IMR-90 (cell line): ENCODE measurements around the gene NRCAM. TPM values are rescaled to one million over a fixed set of nuclear protein-coding genes. Genes with fewer than 3 reads are reported as not detected.

Experiments used
- ATAC-seq: fragments of 200-7000 bp; cut with Tn5 transposase; 2 replicates; pipeline ENCODE4 v1.9.1; 2020; ENCODE audit warnings: low read depth, mild to moderate bottlenecking, moderate library complexity
- BruUV-seq: library from RNA; stranded (reverse); fragments of 400-500 nt; replicated peaks from 2 replicates; lab custom pipeline; 2021; lab: Mats Ljungman, UMichigan
- CTCF ChIA-PET: fragments of 300-600 bp; formaldehyde crosslinking; extraction: SDS; loops from one replicate; lab custom pipeline; 2021; ENCODE audit warnings: antibody characterized with exemption; lab: Yijun Ruan, JAX
- POLR2A ChIA-PET: fragments of 300-600 bp; sonication (Branson Sonifier 250); formaldehyde crosslinking; loops from one replicate; lab custom pipeline; 2022; ENCODE audit warnings: antibody characterized with exemption; ENCODE audit not compliant: unreplicated experiment; lab: Charles Lee
- DNase-seq: peaks from one replicate; pipeline ENCODE4 v3.0.0; 2013
- H2AFZ ChIP-seq: replicated peaks from 2 replicates; pipeline ENCODE3; 2013; ENCODE audit warnings: low read length, mild to moderate bottlenecking; ENCODE audit not compliant: poor library complexity
- H2AK5ac ChIP-seq: 2 replicates; pipeline ENCODE4 v1.6.1; 2013; ENCODE audit warnings: low read depth, low read length, inconsistent platforms
- H2AK9ac ChIP-seq: replicated peaks from 2 replicates; pipeline ENCODE3; 2013; ENCODE audit warnings: mild to moderate bottlenecking, low read depth, low read length, moderate library complexity; ENCODE audit not compliant: poor library complexity
- H2BK120ac ChIP-seq: 2 replicates; pipeline ENCODE4 v1.6.1; 2013; ENCODE audit warnings: low read depth, low read length, inconsistent platforms
- H2BK15ac ChIP-seq: 3 replicates; pipeline ENCODE4 v1.6.1; 2013; ENCODE audit warnings: low read depth, low read length, inconsistent platforms
- H2BK20ac ChIP-seq: 2 replicates; pipeline ENCODE4 v1.6.1; 2013; ENCODE audit warnings: low read depth, mild to moderate bottlenecking, inconsistent platforms, low read length, moderate library complexity
- H2BK5ac ChIP-seq: 2 replicates; pipeline ENCODE4 v1.6.1; 2013; ENCODE audit warnings: mild to moderate bottlenecking, low read depth, low read length, inconsistent platforms; ENCODE audit not compliant: poor library complexity, severe bottlenecking
- H3K14ac ChIP-seq: replicated peaks from 2 replicates; pipeline ENCODE4 v1.6.1; 2013; ENCODE audit warnings: low read depth, low read length, inconsistent platforms
- H3K18ac ChIP-seq: 2 replicates; pipeline ENCODE4 v1.6.1; 2013; ENCODE audit warnings: low read depth, low read length, control low read depth
- H3K23ac ChIP-seq: 2 replicates; pipeline ENCODE4 v1.6.1; 2013; ENCODE audit warnings: low read depth, low read length, inconsistent platforms
- H3K27ac ChIP-seq: 2 replicates; pipeline ENCODE4 v1.5.1; 2013; ENCODE audit warnings: mild to moderate bottlenecking, control low read depth, low read length; ENCODE audit not compliant: insufficient read depth
- H3K27me3 ChIP-seq: 2 replicates; pipeline ENCODE4 v1.6.1; 2013; ENCODE audit warnings: low read length; ENCODE audit not compliant: control insufficient read depth, insufficient read depth
- H3K36me3 ChIP-seq: 2 replicates; pipeline ENCODE4 v1.6.1; 2013; ENCODE audit warnings: low read length, mixed read lengths; ENCODE audit not compliant: control insufficient read depth, insufficient read depth
- H3K4ac ChIP-seq: 2 replicates; pipeline ENCODE4 v1.6.1; 2013; ENCODE audit warnings: low read depth, low read length, inconsistent platforms
- H3K4me1 ChIP-seq: 2 replicates; pipeline ENCODE4 v1.6.1; 2013; ENCODE audit warnings: low read length, mixed read lengths; ENCODE audit not compliant: control insufficient read depth, insufficient read depth
- H3K4me2 ChIP-seq: 2 replicates; pipeline ENCODE4 v1.6.1; 2013; ENCODE audit warnings: low read depth, mild to moderate bottlenecking, control low read depth, low read length, moderate library complexity
- H3K4me3 ChIP-seq: 2 replicates; pipeline ENCODE4 v1.5.1; 2013; ENCODE audit warnings: low read depth, mild to moderate bottlenecking, control low read depth, low read length, moderate library complexity; ENCODE audit not compliant: insufficient read depth
- H3K56ac ChIP-seq: 2 replicates; pipeline ENCODE4 v1.6.1; 2013; ENCODE audit warnings: low read length, inconsistent platforms; ENCODE audit not compliant: insufficient read depth; ENCODE audit errors: extremely low read depth
- H3K79me1 ChIP-seq, 2 experiments: 2 replicates each; pipeline ENCODE4 v1.6.1; 2013; ENCODE audit warnings: low read length in 2 of 2, inconsistent platforms in 1 of 2, low read depth in 1 of 2
- H3K9ac ChIP-seq: 2 replicates; pipeline ENCODE4 v1.6.1; 2013; ENCODE audit warnings: low read depth, low read length, control low read depth
- H3K9me1 ChIP-seq: 2 replicates; pipeline ENCODE4 v1.6.1; 2013; ENCODE audit warnings: low read length, inconsistent platforms; ENCODE audit not compliant: insufficient read depth
- H3K9me3 ChIP-seq: 2 replicates; pipeline ENCODE4 v1.6.1; 2013; ENCODE audit warnings: low read length; ENCODE audit not compliant: control insufficient read depth, insufficient read depth
- H4K20me1 ChIP-seq: 2 replicates; pipeline ENCODE4 v1.6.1; 2013; ENCODE audit warnings: low read length, inconsistent platforms; ENCODE audit not compliant: insufficient read depth
- H4K5ac ChIP-seq: 2 replicates; pipeline ENCODE4 v1.6.1; 2013; ENCODE audit warnings: mild to moderate bottlenecking, low read depth, low read length, control low read depth
- H4K8ac ChIP-seq, 2 experiments: 2 replicates each; pipeline ENCODE4 v1.6.1; 2013; ENCODE audit warnings: low read depth in 2 of 2, low read length in 2 of 2, control low read depth in 1 of 2, inconsistent platforms in 1 of 2
- H4K91ac ChIP-seq: 2 replicates; pipeline ENCODE4 v1.6.1; 2013; ENCODE audit warnings: low read depth, low read length, inconsistent platforms; ENCODE audit not compliant: insufficient read depth
- BHLHE40 ChIP-seq: fragments of 150-350 bp; IDR thresholded peaks from 2 replicates; pipeline ENCODE4 v1.6.1; 2016; ENCODE audit warnings: mild to moderate bottlenecking, low read depth, low read length
- CEBPB ChIP-seq: IDR thresholded peaks from 2 replicates; pipeline ENCODE4 v1.6.1; 2012; ENCODE audit warnings: low read depth, low read length, improper control_type of control experiment
- CHD1 ChIP-seq: IDR thresholded peaks from 2 replicates; pipeline ENCODE4 v1.6.1; 2012; ENCODE audit warnings: low read depth, low read length, improper control_type of control experiment
- CTCF ChIP-seq: conservative IDR thresholded peaks from 2 replicates; pipeline ENCODE4 v1.5.1; 2012; ENCODE audit warnings: mild to moderate bottlenecking, low read depth, low read length, improper control_type of control experiment
- ELK1 ChIP-seq: fragments of 150-350 bp; IDR thresholded peaks from 2 replicates; pipeline ENCODE4 v1.6.1; 2016; ENCODE audit warnings: low read depth, mild to moderate bottlenecking, low read length, moderate library complexity, borderline replicate concordance
- FOS ChIP-seq: fragments of 150-350 bp; IDR thresholded peaks from 2 replicates; pipeline ENCODE4 v1.6.1; 2016; ENCODE audit warnings: low read depth, low read length
- MAZ ChIP-seq: IDR thresholded peaks from 2 replicates; pipeline ENCODE4 v1.6.1; 2012; ENCODE audit warnings: low read depth, mild to moderate bottlenecking, low read length, improper control_type of control experiment, moderate library complexity, borderline replicate concordance
- MXI1 ChIP-seq: IDR thresholded peaks from 2 replicates; pipeline ENCODE4 v1.6.1; 2012; ENCODE audit warnings: low read depth, mild to moderate bottlenecking, low read length, moderate library complexity, borderline replicate concordance
- NFE2L2 ChIP-seq: fragments of 150-350 bp; IDR thresholded peaks from 2 replicates; pipeline ENCODE4 v1.6.1; 2016; ENCODE audit warnings: low read depth, mild to moderate bottlenecking, low read length
- POLR2A ChIP-seq: IDR thresholded peaks from 2 replicates; pipeline ENCODE4 v1.6.1; 2012; ENCODE audit warnings: mild to moderate bottlenecking, low read depth, low read length
- RAD21 ChIP-seq: IDR thresholded peaks from 2 replicates; pipeline ENCODE4 v1.6.1; 2012; ENCODE audit warnings: low read length, improper control_type of control experiment
- RCOR1 ChIP-seq: IDR thresholded peaks from 2 replicates; pipeline ENCODE4 v1.6.1; 2012; ENCODE audit warnings: mild to moderate bottlenecking, low read length, improper control_type of control experiment; ENCODE audit not compliant: insufficient replicate concordance
- RFX5 ChIP-seq: IDR thresholded peaks from 2 replicates; pipeline ENCODE4 v1.8.0; 2012; ENCODE audit warnings: low read depth, mild to moderate bottlenecking, low read length, moderate library complexity
- SMC3 ChIP-seq: fragments of 150-350 bp; IDR thresholded peaks from 2 replicates; pipeline ENCODE4 v1.6.1; 2016; ENCODE audit warnings: low read depth, mild to moderate bottlenecking, antibody characterized with exemption, low read length, moderate library complexity
- USF2 ChIP-seq: fragments of 150-350 bp; IDR thresholded peaks from 2 replicates; pipeline ENCODE4 v1.6.1; 2017; ENCODE audit warnings: mild to moderate bottlenecking, antibody characterized with exemption, low read length, low read depth
- WGBS, 2 experiments: methylation state at CpG; one replicate each; pipeline versions ENCODE4 v1.1.5 to v1.1.7; 2013; ENCODE audit warnings: missing lambda C conversion rate in 2 of 2; ENCODE audit not compliant: insufficient read length in 1 of 2; ENCODE audit errors: extremely low coverage in 2 of 2; 5-methylcytosine and 5-hydroxymethylcytosine counted together
- dilution Hi-C: fragments of 300-500 bp; cut with HindIII; formaldehyde crosslinking; loops from one replicate; pipeline ENCODE4 v1.14.3; 2018; ENCODE audit warnings: low sequenced_read_pairs; ENCODE audit not compliant: unreplicated experiment
- in situ Hi-C: fragments of 300-500 bp; cut with MboI; formaldehyde crosslinking; loops from 3 replicates; pipeline ENCODE4 v1.14.3; 2019; ENCODE audit warnings: low sequenced_read_pairs, inconsistent platforms, mixed read lengths
- intact Hi-C: fragments of 100-400 bp; cut with micrococcal nuclease; formaldehyde crosslinking; loops from 2 replicates; pipeline ENCODE4 v1.10.0; 2022
- polyA plus RNA-seq, 3 experiments: library from polyadenylated mRNA; depleted of rRNA; stranded (reverse); fragments of >200 nt; gene quantifications; 2 replicates each; pipeline ENCODE4 v1.2.3, GENCODE V29; 2012; ENCODE audit warnings: low replicate concordance in 1 of 3
- total RNA-seq: library from RNA; depleted of rRNA; stranded (reverse); fragments of >200 nt; gene quantifications from 2 replicates; pipeline ENCODE4 v1.2.3, GENCODE V29; 2012

Gene NRCAM
- total and polyA plus RNA-seq, 2 of the 4 experiments (the other 2 are of a cell fraction): 0.46 to 1.1 TPM

GRCh38 chr7:108239501-108240225, 216.6 kb downstream of the NRCAM start:
- in situ Hi-C loops (no loop called here), intact Hi-C loops (no loop called here), dilution Hi-C loops (no loop called here)
- Histone ChIP-seq H3K36me3 (no peaks in the 10 kb centered on the region), H4K8ac (no peak overlapping the region), H2AK9ac (no peak overlapping the region), H3K9me3 (no peaks in the 10 kb centered on the region), H3K9me1 (no peaks in the 10 kb centered on the region), H4K91ac (no peak overlapping the region), H2BK5ac (no peak overlapping the region), H3K4me3 (no peak overlapping the region), H3K79me1 (no peaks in the 10 kb centered on the region), H3K4me2 (no peak overlapping the region), H4K5ac (no peak overlapping the region), H3K4me1 (peaks cover 5% of the 10 kb centered on the region; the same call in 1 of the 2 replicates), H3K9ac (no peak overlapping the region), H3K14ac (no peak overlapping the region), H3K56ac (no peak overlapping the region), H2AK5ac (no peak overlapping the region), H2BK20ac (no peak overlapping the region), H3K18ac (no peak overlapping the region), H3K4ac (no peak overlapping the region), H2AFZ (no peak overlapping the region), H2BK120ac (no peak overlapping the region), H2BK15ac (no peak overlapping the region), H4K20me1 (no peaks in the 10 kb centered on the region), H3K27me3 (no peaks in the 10 kb centered on the region), H3K27ac (no peak overlapping the region), H3K23ac (no peak overlapping the region)
- 100% methylated on average over 1 of the region's 11 CpGs; no CpG with 5 or more reads in 1 of the 2 experiments for WGBS, 2 experiments
- no TSS peak for BruUV-seq
- CTCF ChIA-PET: no interaction called here
- POLR2A ChIA-PET: no interaction called here
- DNase-seq (no peak), ATAC-seq (no peak)
- no peak for TF ChIP-seq RAD21
- no peak for TF ChIP-seq NFE2L2
- TF ChIP-seq CTCF: no peak
- TF ChIP-seq RFX5: no peak
- no peak for TF ChIP-seq MAZ
- TF ChIP-seq RCOR1: no peak
- TF ChIP-seq ELK1: no peak
- TF ChIP-seq FOS: no peak
- TF ChIP-seq CHD1: no peak
- TF ChIP-seq BHLHE40: no peak
- TF ChIP-seq USF2: no peak
- no peak for TF ChIP-seq POLR2A
- TF ChIP-seq SMC3: no peak
- TF ChIP-seq CEBPB: no peak
- TF ChIP-seq MXI1: no peak
